Mesothelial cell of epicardium (in vitro differentiated cells): ENCODE measurements around the gene ASB15. TPM values are rescaled to one million over a fixed set of nuclear protein-coding genes. Genes with fewer than 3 reads are reported as not detected.

Experiments used
- DNase-seq, 2 experiments: peaks; one replicate each; pipeline ENCODE4 v3.0.0; 2021; ENCODE audit warnings: low spot score in 2 of 2; ENCODE audit not compliant: unreplicated experiment in 2 of 2
- H3K27ac Mint-ChIP-seq: 2 replicates; pipeline ENCODE4 v1.8.0; 2021; ENCODE audit warnings: mixed read lengths
- H3K27me3 Mint-ChIP-seq: 2 replicates; pipeline ENCODE4 v1.8.0; 2021; ENCODE audit warnings: low read depth, mixed read lengths
- H3K36me3 Mint-ChIP-seq: 2 replicates; pipeline ENCODE4 v1.8.0; 2021; ENCODE audit warnings: mixed read lengths
- H3K4me1 Mint-ChIP-seq: 2 replicates; pipeline ENCODE4 v1.8.0; 2021; ENCODE audit warnings: mixed read lengths
- H3K4me3 Mint-ChIP-seq: 2 replicates; pipeline ENCODE4 v1.8.0; 2021; ENCODE audit warnings: mild to moderate bottlenecking, moderate library complexity, mixed read lengths
- H3K9me3 Mint-ChIP-seq: 2 replicates; pipeline ENCODE4 v1.8.0; 2021; ENCODE audit warnings: mixed read lengths
- total RNA-seq: library from RNA; stranded (reverse); gene quantifications from 3 replicates; pipeline ENCODE4 v1.2.1, GENCODE V29; 2021
- TF ChIP-seq, protein P1 (sequence below): fragments of 200-600 bp; sonication (generic); IDR thresholded peaks from one replicate; pipeline ENCODE4 v1.5.0; 2021; ENCODE audit warnings: antibody characterized with exemption; ENCODE audit not compliant: unreplicated experiment

Gene ASB15
- total RNA-seq, 1 donor from 2014 or later, result not detected

DNA sequence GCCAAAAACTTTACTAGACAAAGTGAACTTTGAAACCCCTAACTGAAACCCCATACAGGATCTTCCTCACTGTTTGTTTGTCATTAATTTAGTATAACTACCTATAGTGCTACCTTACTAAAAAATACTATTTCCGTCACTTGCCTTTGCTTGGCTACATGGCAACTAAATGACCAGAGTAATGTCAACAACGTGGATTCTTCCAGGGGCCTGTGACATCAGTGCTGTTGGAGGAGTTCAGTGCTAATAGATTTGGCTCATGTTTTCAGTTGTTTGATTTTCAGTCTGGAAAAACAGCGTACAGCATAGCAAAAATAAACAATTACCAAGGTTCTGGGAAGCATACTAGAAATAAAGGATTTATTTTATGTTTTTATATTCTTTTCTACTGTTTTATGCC lies 3.0 kb upstream of the ASB15 start:
- TF ChIP-seq, protein P1, sequence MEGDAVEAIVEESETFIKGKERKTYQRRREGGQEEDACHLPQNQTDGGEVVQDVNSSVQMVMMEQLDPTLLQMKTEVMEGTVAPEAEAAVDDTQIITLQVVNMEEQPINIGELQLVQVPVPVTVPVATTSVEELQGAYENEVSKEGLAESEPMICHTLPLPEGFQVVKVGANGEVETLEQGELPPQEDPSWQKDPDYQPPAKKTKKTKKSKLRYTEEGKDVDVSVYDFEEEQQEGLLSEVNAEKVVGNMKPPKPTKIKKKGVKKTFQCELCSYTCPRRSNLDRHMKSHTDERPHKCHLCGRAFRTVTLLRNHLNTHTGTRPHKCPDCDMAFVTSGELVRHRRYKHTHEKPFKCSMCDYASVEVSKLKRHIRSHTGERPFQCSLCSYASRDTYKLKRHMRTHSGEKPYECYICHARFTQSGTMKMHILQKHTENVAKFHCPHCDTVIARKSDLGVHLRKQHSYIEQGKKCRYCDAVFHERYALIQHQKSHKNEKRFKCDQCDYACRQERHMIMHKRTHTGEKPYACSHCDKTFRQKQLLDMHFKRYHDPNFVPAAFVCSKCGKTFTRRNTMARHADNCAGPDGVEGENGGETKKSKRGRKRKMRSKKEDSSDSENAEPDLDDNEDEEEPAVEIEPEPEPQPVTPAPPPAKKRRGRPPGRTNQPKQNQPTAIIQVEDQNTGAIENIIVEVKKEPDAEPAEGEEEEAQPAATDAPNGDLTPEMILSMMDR, result no peak
- no peak for DNase-seq
- H3K4me1 Mint-ChIP-seq, result peaks cover 13% of the 10 kb centered on the region
- H3K4me3 Mint-ChIP-seq, result no peak overlapping the region
- peaks cover 4% of the 10 kb centered on the region for H3K9me3 Mint-ChIP-seq
- H3K27me3 Mint-ChIP-seq, result no peaks in the 10 kb centered on the region
- no peak overlapping the region for H3K27ac Mint-ChIP-seq
- H3K36me3 Mint-ChIP-seq, result no peaks in the 10 kb centered on the region

DNA sequence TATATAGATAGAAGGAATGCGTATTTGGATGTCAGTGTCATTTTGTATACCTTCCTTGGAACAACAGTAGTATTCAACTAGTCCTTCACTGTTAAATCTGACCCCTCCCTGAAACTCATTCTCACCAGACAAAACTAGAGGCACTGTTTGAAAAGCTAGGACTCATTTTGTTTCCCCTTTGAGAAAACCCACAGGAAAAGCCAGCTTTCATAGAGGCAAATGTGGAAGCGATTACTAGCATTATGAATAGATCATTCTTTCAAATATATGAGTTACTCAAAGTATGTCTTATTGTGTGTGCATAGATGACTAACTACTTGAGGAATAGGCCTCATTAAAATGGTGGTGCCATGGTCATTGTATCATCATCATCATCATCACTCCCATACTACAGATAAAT lies 1.9 kb upstream of the ASB15 start:
- H3K36me3 Mint-ChIP-seq, result no peaks in the 10 kb centered on the region
- H3K9me3 Mint-ChIP-seq, result no peaks in the 10 kb centered on the region
- H3K27me3 Mint-ChIP-seq, result no peaks in the 10 kb centered on the region
- no peak overlapping the region for H3K27ac Mint-ChIP-seq
- DNase-seq, result no peak
- H3K4me3 Mint-ChIP-seq, result no peak overlapping the region
- TF ChIP-seq, protein P1, result no peak
- H3K4me1 Mint-ChIP-seq, result peaks cover 13% of the 10 kb centered on the region

DNA sequence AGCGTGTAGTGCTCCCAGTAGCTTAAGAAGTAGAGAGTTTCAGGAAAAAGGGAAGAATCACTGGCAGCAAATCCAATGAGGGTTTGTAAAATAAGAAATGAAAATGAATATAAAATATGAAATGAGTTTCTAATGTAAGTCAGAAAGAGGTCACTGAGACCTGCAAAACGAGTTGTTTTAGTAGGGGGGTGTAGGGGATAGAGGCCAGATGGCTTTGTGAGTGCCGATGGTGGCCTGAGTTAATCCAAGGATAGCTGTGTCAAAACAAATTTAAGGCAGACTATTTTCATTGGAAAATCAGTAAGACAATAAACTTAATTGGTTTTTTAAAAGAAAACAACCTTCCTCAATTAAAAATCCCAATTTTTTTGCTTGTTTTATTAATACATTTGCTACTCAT lies 745 bp upstream of the ASB15 start:
- peaks cover 13% of the 10 kb centered on the region for H3K4me1 Mint-ChIP-seq
- H3K27ac Mint-ChIP-seq, result no peak overlapping the region

DNA sequence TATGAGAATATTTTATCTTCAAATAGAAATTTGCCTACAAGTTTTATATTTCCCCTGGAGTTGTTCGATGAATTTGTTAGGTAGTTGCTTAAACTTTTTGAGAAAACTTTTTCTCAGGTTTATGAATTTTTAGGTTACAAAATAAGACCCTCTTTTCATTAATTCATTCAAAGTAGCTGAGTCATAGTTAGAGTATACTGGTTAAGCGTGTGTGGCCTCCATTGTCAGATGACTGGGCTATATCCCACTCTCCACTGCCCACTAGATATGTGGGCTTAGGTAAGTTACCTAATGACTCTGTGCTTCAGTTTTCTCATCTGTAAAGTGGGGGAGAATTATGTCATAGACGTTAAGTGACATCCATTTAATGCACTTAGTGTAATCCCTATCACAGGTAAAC lies 1.0 kb downstream of the ASB15 start:
- Mint-ChIP-seq H3K36me3 (no peaks in the 10 kb centered on the region), H3K4me1 (peaks cover 13% of the 10 kb centered on the region), H3K4me3 (no peak overlapping the region), H3K27me3 (no peaks in the 10 kb centered on the region), H3K9me3 (no peaks in the 10 kb centered on the region), H3K27ac (no peak overlapping the region)
- TF ChIP-seq, protein P1, result no peak
- DNase-seq, result no peak

More for the DNA sequence above, 745 bp upstream of the ASB15 start:
- TF ChIP-seq, protein P1, result no peak
- no peak for DNase-seq
- Mint-ChIP-seq H3K27me3 (no peaks in the 10 kb centered on the region), H3K9me3 (no peaks in the 10 kb centered on the region), H3K36me3 (no peaks in the 10 kb centered on the region), H3K4me3 (no peak overlapping the region)

DNA sequence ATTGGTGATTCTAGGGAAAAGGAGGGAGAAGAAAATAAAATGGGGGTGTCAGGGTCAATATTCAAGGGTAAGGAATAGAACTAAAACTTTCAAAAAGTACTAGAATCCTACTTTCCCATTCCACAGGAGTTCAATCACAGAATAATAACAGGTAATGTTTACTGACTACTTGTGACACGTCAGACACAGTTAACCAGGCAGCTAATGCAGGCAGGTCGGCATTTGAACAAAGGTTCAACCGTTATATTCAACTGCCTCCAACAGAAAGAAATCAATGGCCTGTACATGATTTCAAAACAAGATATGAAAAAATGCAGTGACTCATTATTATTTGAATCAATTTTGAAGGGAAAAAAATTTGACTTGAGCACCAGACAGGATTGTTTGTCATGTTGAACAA lies 3.1 kb downstream of the ASB15 start:
- Mint-ChIP-seq H3K27me3 (no peaks in the 10 kb centered on the region), H3K4me1 (peaks cover 12% of the 10 kb centered on the region), H3K4me3 (no peak overlapping the region), H3K27ac (no peak overlapping the region), H3K36me3 (no peaks in the 10 kb centered on the region), H3K9me3 (no peaks in the 10 kb centered on the region)
- TF ChIP-seq, protein P1, result no peak
- no peak for DNase-seq

DNA sequence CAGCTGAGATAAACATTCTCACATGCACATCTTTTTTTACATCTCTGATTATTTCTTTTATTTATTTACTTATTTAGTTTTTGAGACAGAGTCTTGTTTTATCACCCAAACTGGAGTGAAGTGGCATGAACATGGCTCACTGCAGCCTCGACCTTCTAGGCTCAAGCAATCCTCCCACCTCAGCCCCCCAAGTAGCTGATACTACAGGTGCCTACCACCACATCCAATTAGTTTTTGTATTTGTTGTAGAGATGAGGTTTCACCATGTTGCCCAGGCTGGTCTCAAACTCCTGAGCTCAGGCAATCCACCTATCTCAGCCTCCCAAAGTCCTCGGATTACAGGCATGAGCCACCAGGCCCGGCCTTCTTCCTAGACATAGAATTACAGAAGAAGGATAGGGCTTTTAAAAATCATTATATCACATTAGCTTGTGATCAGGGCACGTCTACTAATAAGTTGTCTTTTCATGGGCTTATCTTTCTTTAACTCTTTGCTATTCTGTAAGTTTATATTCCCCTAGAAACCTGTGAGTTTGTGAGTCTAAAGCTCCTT lies 5.9 kb downstream of the ASB15 start:
- H3K4me1 Mint-ChIP-seq, result peaks cover 4% of the 10 kb centered on the region
- H3K27me3 Mint-ChIP-seq, result no peaks in the 10 kb centered on the region
- TF ChIP-seq, protein P1, result no peak
- H3K27ac Mint-ChIP-seq, result no peak overlapping the region
- no peak for DNase-seq
- no peaks in the 10 kb centered on the region for H3K36me3 Mint-ChIP-seq
- H3K9me3 Mint-ChIP-seq, result peaks cover 3% of the 10 kb centered on the region
- H3K4me3 Mint-ChIP-seq, result no peak overlapping the region
